ENCODE measurements around the gene SERTAD2.

DNA sequence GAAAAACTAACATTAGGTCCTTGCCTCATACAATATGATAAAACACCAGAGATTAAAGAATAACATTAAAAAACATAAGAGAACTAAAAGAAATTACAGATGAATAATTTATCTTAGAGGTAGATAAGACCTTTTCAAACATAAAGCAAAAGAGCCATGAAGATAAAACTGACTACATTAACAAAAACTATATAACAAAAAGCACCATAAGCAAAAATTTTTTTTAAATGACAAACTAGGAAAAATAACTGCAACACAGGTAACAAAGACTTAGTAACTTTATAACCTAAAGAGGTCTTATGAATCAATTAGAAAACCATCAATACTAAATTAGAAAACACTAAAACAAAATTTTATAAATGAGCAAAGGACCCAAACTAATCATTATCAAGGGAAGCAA lies 16.3 kb upstream of the SERTAD2 start:
- TF ChIP-seq POLR2A (IDR thresholded peaks at IDR 0.05) = no peak
- TF ChIP-seq, protein P1, sequence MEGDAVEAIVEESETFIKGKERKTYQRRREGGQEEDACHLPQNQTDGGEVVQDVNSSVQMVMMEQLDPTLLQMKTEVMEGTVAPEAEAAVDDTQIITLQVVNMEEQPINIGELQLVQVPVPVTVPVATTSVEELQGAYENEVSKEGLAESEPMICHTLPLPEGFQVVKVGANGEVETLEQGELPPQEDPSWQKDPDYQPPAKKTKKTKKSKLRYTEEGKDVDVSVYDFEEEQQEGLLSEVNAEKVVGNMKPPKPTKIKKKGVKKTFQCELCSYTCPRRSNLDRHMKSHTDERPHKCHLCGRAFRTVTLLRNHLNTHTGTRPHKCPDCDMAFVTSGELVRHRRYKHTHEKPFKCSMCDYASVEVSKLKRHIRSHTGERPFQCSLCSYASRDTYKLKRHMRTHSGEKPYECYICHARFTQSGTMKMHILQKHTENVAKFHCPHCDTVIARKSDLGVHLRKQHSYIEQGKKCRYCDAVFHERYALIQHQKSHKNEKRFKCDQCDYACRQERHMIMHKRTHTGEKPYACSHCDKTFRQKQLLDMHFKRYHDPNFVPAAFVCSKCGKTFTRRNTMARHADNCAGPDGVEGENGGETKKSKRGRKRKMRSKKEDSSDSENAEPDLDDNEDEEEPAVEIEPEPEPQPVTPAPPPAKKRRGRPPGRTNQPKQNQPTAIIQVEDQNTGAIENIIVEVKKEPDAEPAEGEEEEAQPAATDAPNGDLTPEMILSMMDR (IDR thresholded peaks at IDR 0.05) = no peak
